ENCODE results near the gene OIP5.
"Not testable (repeated sequence)": the region's sequence is repeated elsewhere in the genome, so short reads cannot be mapped to it uniquely, and the experiment has no call there.

The OIP5 gene

DNA sequence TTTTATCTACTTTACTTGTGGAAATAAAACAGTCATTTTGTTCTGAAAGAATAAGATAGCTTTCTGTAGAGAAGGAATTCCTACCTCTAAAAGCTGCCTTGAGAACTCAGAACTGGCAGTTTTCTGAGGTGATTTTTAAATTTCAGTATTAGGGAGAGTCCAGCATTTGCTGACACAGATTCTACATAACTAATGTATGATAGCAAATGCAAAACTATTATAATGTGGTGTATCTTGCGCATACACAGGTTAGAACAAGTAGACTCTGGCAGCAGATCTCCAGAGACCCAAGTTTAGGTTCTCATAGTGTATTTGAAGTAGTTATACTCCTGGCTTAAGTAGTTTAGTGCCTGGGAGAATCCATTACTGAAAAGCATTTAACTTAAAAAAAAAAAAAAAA is 30.8 kb downstream of the OIP5 start:
- no peak for DNase-seq (ENCODE audit: low read depth)

- not testable (repeated sequence) for DNase-seq (ENCODE audit: low read depth)
Measured at GRCh38 chr15:41301139-41301538, 31.3 kb downstream of the OIP5 start.

GRCh38 chr15:41292521-41292920 is 39.9 kb downstream of the OIP5 start:
- peak; percentile 28 for DNase-seq (ENCODE audit: low read depth)

- no peak for DNase-seq (ENCODE audit: low read depth)
Measured at GRCh38 chr15:41291065-41291631, 41.2 kb downstream of the OIP5 start.

- DNase-seq (ENCODE audit: low read depth), result no peak
Measured at GRCh38 chr15:41289953-41290352, 42.4 kb downstream of the OIP5 start.

DNA sequence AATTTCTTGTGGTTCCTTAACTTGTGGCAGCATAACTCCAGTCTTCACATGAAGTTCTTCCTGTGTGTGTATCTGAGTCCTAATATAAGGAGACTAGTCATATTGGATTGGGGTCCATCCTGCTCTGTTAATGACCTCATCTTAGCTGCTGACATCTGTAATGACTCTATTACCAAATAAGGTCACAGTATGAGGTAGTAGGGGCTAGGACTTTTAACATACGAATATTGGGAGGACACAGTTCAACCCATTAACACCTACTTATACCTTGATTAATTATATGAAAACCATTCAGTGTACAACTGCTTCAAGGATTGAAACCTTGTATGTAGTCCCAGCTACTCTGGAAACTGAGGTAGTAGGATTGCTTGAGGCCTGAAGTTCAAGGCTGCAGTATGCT is 43.9 kb downstream of the OIP5 start:
- DNase-seq (ENCODE audit: low read depth), result no peak

- DNase-seq (ENCODE audit: low read depth), result peak; percentile 61
Measured at GRCh38 chr15:41286665-41287333, 45.6 kb downstream of the OIP5 start.

GRCh38 chr15:41285285-41285684 is 47.1 kb downstream of the OIP5 start:
- no peak for DNase-seq (ENCODE audit: low read depth)

DNA sequence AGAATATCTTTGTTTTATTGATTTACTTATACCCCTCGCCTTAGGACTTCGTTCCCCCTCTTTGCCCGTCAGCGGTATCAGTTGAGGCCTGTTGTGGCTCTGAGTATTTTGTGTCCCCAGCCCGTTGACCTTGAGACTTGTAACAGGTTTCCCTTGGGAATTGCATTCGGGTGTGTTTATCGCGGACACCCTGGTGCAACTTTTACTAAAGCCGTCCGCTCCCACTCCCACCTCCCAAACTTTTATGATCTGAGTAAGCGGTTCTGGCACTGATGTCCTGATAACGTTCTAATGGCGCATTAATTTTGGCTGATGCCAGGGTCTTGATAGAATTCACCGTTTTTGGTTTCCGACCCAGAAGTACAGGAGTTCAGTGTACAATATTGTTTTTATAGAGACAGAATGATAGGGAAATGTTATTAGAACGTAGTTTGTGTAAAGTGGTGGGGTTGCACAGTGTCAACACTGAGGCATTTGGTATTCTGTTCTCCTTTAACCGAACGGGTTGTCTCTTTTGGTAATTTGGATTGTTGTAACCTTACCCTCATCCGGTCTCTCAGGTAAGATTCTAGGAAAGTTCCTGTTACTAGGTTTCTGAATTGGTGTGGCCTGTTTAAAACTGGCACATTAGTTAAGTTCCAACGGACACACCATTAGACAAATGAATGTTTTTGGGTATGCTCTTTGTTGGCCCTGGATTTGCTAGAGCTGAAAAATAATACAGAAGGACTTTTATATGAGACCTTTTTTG is 47.8 kb downstream of the OIP5 start:
- peak; percentile 27 for DNase-seq (ENCODE audit: low read depth)

DNA sequence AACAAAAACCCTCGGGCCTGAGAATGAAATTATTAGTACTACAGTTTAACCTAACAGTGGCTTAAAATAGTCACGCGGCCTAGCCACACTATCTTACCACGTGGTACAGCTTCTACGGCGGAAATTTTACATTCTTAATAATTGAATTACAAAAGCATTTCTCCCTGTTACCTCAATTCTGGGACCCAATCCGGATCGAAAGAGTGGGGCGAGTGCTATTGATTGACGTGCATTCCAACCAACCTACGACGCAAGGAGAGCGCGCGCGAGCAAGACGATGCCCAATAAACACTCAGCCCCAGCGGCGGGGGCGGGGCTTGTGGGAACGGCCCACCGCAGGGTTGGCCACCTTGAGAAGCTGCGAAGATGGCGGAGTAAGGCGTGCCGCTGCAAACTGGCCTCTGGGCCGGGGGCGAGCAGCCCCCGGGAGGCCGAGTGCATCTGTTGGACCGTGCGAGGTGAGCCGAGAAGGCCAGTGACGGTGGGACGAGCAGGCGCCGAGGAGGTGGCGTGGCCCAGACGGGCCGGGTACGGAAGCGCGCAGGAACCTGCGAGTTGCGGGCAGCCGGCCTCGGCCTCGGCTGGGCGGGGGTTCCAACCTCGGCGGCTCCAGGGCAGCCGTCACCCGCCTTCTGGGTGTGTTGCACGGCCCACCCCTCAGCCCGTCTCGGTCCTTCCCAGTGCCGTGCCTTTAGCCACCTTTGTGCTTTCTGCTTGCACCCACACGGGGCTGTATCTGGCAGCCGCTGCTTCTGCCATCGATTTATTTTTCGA is 48.6 kb downstream of the OIP5 start:
- peak; percentile 99 for DNase-seq (ENCODE audit: low read depth)

DNA sequence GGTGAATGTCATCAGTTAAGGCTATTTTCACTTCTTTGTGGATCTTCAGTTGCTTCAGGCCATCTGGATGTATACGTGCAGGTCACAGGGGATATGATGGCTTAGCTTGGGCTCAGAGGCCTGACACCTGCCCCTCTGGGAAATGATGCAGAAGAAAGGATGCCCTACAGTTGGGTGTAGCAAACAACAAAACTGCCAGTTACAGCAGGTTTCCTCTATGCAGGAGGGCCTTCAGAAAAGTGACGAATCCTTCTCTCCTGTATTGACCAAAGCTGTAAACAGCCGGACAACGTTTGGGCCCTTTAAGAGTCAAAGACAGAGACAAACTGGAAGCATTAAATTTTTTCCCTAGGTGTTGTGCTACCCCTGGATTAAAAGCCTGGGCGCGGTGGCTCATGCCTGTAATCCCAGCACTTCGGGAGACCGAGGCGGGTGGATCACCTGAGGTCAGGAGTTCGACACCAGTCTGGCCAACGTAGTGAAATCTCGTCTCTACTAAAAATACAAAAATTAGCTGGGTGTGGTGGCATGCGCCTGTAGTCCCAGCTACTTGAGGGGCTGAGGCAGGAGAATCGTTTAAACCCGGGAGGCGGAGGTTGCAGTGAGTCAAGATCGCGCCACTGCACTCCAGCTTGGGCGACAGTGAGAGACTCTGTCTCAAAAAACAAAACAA is 49.3 kb downstream of the OIP5 start:
- not testable (repeated sequence) for DNase-seq (ENCODE audit: low read depth)

DNA sequence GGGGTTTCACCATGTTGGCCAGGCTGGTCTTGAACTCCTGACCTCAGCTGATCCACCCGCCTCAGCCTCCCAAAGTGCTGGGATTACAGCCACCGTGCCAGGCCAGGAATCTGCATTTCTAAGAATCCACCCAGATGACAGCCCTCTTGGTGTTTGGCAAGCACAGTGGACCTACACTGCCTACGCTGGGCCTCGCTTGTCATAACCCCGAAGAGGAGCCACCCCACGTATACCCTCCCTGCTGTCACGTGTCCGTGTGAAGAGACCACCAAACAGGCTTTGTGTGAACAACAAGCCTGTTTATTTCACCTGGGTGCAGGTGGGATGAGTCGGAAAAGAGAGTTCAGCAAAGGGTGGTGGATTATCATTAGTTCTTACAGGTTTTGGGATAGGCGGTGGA is 50.0 kb downstream of the OIP5 start:
- DNase-seq (ENCODE audit: low read depth), result not testable (repeated sequence)

GRCh38 chr15:41281236-41281635 is 51.2 kb downstream of the OIP5 start:
- DNase-seq (ENCODE audit: low read depth), result peak; percentile 91

DNA sequence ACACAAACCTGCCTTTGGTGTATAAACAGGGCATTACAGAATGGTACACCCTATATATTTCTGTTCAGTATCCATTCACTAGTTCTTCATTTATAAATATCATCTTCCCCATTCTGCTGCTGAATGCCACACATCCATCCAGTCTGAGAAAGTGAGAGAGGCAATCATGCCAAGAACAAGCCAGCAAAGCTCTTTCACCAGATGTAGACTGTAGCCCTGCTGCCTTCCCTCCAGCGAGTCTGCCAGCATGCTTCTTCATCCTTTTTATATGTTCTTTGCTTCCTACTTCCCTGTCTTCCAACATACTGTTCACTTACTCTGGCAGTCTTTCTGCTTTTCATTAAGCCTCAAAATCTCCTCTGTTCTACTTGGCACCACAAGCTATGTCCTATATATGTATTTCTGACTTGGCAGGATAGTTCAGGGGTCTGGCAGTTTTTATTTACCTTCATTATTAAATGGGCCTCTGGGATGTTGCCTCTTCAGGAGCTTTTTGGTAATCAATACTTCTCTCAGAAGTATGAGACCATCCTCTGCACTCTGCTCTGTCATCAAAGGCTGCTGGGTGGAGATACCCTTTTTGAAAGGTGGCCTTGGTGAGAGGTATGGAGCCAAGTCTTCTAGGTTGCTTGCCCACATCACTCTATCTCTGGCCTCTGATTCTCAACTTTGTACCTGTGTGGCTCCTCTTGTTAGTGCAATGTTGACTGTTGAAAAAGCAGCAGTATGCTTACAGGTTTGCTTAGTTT is 52.7 kb downstream of the OIP5 start:
- DNase-seq (ENCODE audit: low read depth), result no peak

- DNase-seq (ENCODE audit: low read depth), result no peak
Measured at GRCh38 chr15:41278319-41278718, 54.1 kb downstream of the OIP5 start.

GRCh38 chr15:41276831-41277230 is 55.6 kb downstream of the OIP5 start:
- no peak for DNase-seq (ENCODE audit: low read depth)

DNA sequence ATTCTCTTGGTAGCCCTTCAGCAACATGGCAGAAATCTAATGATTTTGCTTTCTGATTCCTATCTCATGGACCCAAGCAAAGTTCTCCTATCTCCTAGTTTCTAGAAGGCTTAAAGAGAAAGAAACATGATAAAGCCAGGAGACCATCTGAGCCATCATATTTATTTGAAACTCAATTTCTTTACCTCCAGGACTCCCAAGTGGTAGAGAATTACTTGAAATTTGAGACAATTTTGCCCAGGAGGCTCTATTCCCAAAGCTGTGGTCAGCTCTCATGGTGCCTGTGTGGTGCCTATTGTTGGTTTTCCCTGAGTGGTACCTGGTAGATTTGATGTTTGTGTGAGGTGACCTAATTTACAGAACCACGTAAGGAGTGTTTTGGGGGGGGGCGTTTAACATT is 62.5 kb downstream of the OIP5 start:
- no peak for DNase-seq (ENCODE audit: low read depth)

DNA sequence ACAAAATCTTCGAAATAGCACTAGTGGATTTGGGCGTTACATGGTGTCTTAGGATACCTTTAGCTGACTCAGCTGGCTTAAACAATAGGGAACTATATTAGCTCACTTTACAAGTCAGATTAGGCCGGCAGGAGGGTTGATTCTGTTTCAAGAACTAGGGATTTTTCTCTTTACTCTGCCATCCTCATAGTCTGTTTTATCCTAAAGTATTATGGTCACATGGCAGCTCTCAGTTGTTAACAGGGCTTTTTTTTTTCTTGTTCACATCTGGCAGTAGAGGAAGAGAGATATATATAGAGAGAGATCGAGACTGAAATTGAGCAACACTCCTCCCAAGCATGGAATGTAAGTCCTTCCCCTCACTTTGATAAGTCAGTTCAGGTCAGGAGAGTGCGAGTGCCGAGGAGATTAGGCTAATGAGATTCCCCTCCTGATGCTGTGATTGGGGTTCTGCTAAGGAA is 68.5 kb downstream of the OIP5 start:
- peak; percentile 21 for DNase-seq (ENCODE audit: low read depth)

DNA sequence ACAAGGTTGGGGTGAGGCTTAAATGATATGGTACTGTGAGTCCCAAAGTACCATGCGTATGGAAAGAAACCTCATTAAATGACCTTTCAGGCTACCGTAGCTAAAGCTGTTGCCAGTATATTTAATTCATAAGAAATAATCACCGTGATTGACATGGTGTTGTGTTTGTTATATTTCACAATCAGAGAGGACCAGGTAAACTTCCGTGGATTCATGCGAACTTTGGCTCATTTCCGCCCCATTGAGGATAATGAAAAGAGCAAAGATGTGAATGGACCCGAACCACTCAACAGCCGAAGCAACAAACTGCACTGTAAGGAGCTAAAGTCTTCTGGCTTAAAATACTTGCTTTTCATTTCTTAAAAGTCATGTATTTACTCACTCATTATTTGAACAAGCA is 69.8 kb downstream of the OIP5 start:
- DNase-seq (ENCODE audit: low read depth), result no peak

DNA sequence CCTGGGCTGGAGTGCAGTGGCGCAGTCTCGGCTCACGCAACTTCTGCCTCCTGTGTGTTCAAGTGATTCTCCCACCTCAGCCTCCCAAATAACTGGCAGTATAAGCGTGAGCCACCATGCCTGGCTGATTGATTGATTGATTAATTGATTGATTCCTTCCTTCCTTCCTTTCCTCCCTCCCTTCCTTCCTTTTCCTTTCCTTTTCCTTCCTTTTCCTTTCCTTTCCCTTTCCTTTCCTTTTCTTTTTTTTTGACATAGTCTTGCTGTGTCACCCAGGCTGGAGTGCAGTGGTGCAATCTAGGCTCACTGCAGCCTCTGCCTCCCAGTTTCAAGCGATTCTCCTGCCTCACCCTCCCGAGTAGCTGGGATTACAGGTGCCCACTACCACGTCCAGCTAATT is 71.5 kb downstream of the OIP5 start:
- DNase-seq (ENCODE audit: low read depth), result not testable (repeated sequence)

- DNase-seq (ENCODE audit: low read depth), result no peak
Measured at GRCh38 chr15:41259546-41260189, 72.7 kb downstream of the OIP5 start.

Data from EH (cell line).